Measurements from ENCODE around the gene CDC16.

GRCh38 chr13:114257014-114257413, 22.3 kb downstream of the CDC16 start:
- TF ChIP-seq CTCF (IDR thresholded peaks at IDR 0.05) (no peak), POLR2AphosphoS5 (IDR thresholded peaks at IDR 0.05) (no peak)

All from gastroesophageal sphincter (tissue), 3 donors.